ENCODE data around the gene RANBP3.

The RANBP3 gene

DNA sequence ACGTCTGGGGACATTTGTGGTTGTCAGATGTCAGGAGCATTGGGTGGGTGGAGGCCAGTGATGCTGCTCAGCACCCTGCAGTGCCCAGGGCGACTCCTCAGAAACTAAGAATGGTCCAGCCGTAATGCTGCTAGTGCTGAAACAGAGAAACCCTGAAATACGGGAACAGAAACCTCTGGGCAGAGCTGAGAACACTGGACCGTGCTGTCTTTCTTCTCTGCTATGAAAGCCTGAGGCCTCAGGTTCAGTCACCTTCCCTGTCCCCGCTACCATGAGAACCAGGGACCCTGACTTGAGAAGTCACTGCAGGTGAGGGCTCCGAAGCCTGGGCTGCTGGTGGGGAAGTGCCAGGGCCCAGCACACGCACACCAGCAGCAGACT, 50.5 kb downstream of the RANBP3 start:
- H3K9me3 ChIP-seq (ENCODE audit: low read length): no peaks in the 10 kb centered on the region
- no peaks in the 10 kb centered on the region for H3K27me3 ChIP-seq (ENCODE audit: insufficient read depth, low read length)
- H3K36me3 ChIP-seq (ENCODE audit: insufficient read depth, low read length): peaks cover 88% of the 10 kb centered on the region
- H2AFZ ChIP-seq (ENCODE audit: low read depth, low read length): no peak overlapping the region
- no peak overlapping the region for H3K4me3 ChIP-seq (ENCODE audit: low read length)
- H3K4me1 ChIP-seq (ENCODE audit: insufficient read depth, low read length): no peaks in the 10 kb centered on the region

DNA sequence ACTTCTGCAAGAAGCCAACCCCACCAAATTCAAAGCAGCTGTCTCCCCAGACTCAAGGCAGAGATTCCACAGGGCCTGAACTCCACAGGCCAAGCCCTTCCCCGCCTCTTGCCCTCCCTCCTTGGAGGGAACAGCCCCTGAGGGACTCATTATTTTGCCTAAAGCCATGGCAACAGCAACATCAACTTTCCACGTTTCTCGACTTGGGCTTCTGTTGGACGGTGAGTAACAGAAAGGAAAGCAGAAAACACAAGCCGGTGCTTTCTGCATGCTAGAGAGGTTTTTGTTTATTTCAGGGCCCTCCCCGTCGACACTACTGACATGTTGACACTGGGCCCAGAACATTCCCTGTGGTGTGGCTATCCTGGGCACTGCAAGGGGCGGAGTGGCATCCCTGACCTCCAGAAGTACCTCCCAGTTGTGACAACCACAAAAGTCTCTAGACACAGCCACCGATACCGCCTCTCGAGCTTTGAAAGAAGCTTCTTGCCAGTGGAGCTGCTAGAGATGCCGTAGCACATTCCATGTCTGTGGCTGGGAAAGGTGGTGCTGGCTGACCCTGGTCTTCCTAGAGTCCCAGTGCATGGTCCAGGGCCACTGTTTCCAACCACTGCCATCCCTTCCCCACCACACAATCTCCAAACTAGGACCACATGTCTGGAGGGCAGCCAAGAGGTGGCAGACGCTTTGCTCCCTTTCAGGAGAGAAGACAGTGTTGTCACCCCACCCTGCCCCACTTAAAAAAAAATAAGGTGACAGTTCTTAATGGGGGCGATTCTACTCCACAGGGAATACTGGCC, 51.1 kb downstream of the RANBP3 start:
- peaks cover 88% of the 10 kb centered on the region for H3K36me3 ChIP-seq (ENCODE audit: insufficient read depth, low read length)
- no peak overlapping the region for H2AFZ ChIP-seq (ENCODE audit: low read depth, low read length)
- no peak overlapping the region for H3K4me3 ChIP-seq (ENCODE audit: low read length)
- H3K27me3 ChIP-seq (ENCODE audit: insufficient read depth, low read length): no peaks in the 10 kb centered on the region
- H3K4me1 ChIP-seq (ENCODE audit: insufficient read depth, low read length): no peaks in the 10 kb centered on the region
- H3K9me3 ChIP-seq (ENCODE audit: low read length): no peaks in the 10 kb centered on the region

DNA sequence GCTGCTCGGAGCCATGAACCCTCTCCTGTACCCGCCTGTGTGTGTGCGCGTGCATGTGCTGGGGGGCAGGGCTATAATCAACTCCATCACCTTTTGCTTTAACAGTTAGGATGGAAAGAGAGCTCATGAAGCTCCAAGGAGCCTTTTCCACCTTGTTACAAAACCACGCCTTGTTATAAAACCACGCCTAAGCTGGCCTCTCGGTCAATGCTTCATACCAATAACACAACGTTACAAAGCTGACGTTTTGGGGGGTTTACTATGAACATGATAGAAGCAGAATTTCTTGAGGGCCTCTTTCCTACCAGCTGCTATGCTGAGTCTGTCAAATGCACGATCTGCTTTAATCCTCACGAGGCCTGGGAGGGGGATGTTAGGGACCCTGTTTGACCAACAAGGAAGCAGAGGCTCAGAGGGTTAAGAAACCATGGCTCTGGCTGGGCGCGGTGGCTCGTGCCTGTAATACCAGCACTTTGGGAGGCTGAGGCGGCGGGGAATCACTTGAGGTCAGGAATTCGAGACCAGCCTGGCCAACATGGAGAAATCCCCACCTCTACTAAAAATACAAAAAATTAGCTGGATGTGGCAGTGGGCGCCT, 52.0 kb downstream of the RANBP3 start:
- H3K9me3 ChIP-seq (ENCODE audit: low read length): no peaks in the 10 kb centered on the region
- H2AFZ ChIP-seq (ENCODE audit: low read depth, low read length): no peak overlapping the region
- H3K36me3 ChIP-seq (ENCODE audit: insufficient read depth, low read length): peaks cover 91% of the 10 kb centered on the region
- H3K27me3 ChIP-seq (ENCODE audit: insufficient read depth, low read length): no peaks in the 10 kb centered on the region
- H3K4me3 ChIP-seq (ENCODE audit: low read length): no peak overlapping the region
- H3K4me1 ChIP-seq (ENCODE audit: insufficient read depth, low read length): no peaks in the 10 kb centered on the region

DNA sequence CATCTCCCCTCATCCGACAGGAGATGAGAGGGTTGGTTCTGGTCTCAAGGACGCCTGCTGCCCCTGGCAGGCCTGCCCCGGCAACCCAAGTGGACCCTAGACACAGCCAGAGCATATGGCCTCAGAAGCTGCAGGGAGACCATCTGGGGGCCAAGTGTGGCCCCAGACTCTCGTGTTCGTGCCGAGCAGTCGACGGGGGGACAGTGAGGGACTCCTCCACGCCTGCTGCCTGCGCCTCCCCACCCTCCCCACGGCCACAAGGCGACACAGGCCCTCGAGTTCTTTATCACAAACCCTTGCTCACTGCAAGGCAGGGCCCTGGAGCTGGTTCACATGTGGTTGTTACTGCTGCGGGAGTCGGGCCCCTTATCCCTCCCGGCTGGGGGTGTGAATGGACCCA, 54.6 kb downstream of the RANBP3 start:
- Histone ChIP-seq H3K9me3 (ENCODE audit: low read length) (no peaks in the 10 kb centered on the region), H3K36me3 (ENCODE audit: insufficient read depth, low read length) (peaks cover 86% of the 10 kb centered on the region), H3K4me1 (ENCODE audit: insufficient read depth, low read length) (no peaks in the 10 kb centered on the region)

DNA sequence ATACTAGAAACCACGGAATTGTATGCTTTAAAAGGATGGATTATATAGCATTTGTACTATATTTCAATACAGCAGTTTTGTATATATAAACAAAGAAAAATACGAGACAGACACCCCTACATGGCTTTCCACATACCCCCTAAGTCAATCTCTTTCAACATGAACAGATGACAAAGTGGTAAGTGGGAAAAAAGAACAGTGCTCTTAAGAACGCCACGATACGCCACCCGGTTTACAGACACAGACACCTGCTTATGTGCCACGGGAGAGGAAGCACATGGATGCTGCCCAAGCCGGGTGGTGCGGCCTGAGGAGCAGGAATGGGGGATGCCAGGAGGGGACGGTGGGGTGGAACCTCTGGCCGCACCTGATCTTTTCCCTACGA, 55.8 kb downstream of the RANBP3 start:
- no peak overlapping the region for H3K4me3 ChIP-seq (ENCODE audit: low read length)
- H2AFZ ChIP-seq (ENCODE audit: low read depth, low read length): no peak overlapping the region
- no peaks in the 10 kb centered on the region for H3K9me3 ChIP-seq (ENCODE audit: low read length)
- no peaks in the 10 kb centered on the region for H3K27me3 ChIP-seq (ENCODE audit: insufficient read depth, low read length)
- H3K4me1 ChIP-seq (ENCODE audit: insufficient read depth, low read length): no peaks in the 10 kb centered on the region
- H3K36me3 ChIP-seq (ENCODE audit: insufficient read depth, low read length): peaks cover 85% of the 10 kb centered on the region

More for the DNA sequence above, 54.6 kb downstream of the RANBP3 start:
- no peak overlapping the region for H3K4me3 ChIP-seq (ENCODE audit: low read length)
- H2AFZ ChIP-seq (ENCODE audit: low read depth, low read length): no peak overlapping the region
- H3K27me3 ChIP-seq (ENCODE audit: insufficient read depth, low read length): no peaks in the 10 kb centered on the region

DNA sequence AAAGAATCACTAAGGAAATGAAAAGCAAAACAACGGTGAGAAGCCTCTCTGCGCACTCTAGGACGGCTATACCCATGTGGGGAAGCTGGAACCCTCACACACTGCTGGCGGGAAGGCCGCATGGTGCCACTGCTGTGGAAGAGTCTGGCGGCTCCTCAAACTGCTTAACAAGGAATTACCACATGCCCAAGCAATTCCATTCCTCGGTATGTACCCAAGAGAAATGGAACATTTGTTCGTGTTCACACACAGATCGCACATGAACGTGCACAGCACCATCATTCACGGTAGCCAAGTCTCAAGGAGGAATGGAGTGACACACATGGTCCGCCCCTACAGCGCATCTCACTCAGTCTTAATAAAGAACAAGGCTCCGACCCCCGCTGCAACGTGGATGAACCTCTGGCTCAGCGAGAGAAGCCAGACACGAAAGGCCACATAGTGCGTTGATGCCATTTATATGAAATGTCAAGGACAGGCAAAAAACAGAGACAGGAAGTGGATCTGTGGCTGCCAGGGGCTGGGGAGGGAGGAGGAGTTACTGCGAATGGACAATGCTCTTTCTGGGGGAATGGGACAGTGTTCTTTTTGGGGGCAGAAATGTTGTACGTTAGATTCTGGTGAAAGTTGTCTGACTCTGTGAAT, 56.3 kb downstream of the RANBP3 start:
- H3K4me1 ChIP-seq (ENCODE audit: insufficient read depth, low read length): no peaks in the 10 kb centered on the region
- H3K9me3 ChIP-seq (ENCODE audit: low read length): no peaks in the 10 kb centered on the region
- H3K36me3 ChIP-seq (ENCODE audit: insufficient read depth, low read length): peaks cover 84% of the 10 kb centered on the region
- no peaks in the 10 kb centered on the region for H3K27me3 ChIP-seq (ENCODE audit: insufficient read depth, low read length)
- H2AFZ ChIP-seq (ENCODE audit: low read depth, low read length): no peak overlapping the region
- H3K4me3 ChIP-seq (ENCODE audit: low read length): no peak overlapping the region

DNA sequence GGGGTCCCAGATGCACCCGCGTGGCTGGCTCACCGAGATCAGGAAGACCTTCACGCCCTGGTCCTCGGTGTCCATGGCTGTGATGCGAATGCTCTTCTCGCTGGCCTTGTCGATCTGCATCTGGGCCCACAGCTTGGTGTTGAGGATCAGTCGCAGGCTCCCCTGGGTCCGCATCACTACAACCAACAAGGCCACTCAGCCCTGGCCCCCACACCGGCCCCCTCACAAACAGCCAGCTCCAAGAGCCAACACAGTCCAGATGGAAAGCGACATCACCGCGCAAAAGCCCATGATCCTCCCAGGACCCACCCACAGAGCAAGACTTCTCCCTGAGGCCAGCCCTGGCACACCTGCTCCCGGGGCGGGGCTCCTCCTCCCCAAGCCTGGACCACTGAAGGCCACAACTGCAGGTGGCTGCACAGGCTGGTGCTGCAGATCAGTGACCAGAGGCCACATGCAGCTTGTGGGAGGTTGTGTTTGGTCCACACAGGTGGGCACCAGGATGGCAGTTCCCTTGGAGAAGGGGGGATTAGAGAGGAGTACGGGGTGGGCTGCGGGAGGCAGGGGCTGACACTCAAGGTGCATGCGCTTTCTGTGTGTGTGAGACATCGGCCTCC, 59.4 kb downstream of the RANBP3 start:
- H3K36me3 ChIP-seq (ENCODE audit: insufficient read depth, low read length): peaks cover 68% of the 10 kb centered on the region
- H2AFZ ChIP-seq (ENCODE audit: low read depth, low read length): no peak overlapping the region
- no peaks in the 10 kb centered on the region for H3K27me3 ChIP-seq (ENCODE audit: insufficient read depth, low read length)
- H3K4me1 ChIP-seq (ENCODE audit: insufficient read depth, low read length): no peaks in the 10 kb centered on the region
- no peaks in the 10 kb centered on the region for H3K9me3 ChIP-seq (ENCODE audit: low read length)
- H3K4me3 ChIP-seq (ENCODE audit: low read length): no peak overlapping the region

DNA sequence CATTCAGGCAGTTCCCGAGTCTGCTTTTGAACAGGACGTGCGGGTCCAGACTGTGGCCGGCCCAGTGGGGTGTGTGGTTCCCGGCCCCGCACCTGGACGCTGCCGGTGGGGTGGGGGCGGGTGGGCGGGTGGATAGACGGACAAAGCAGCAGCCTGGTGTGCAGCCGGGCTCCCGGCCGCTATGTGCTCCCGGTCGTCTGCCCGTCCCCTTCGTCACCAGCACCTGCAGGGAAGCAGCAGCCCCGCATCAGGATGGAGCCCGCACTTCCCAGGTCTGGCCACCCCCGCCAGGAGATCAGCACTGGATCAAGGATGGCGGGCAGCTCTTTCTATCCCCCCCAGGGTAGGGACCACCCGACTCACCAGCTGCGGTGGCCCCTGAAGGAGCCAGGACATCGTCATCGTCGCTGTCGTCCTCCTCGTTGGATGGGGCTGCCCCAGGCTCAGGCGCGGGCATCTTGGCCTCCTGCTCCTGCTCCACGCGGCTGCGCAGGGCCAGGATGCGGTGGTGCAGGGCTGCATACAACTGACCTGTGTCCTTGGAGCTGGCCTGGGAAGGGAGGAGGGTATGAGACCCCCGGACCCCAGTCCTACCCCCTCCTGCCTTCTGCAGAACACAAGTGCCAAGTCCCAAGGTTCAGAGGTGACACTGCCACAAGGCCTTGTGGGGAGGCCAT, 60.4 kb downstream of the RANBP3 start:
- Histone ChIP-seq H3K27me3 (ENCODE audit: insufficient read depth, low read length) (no peaks in the 10 kb centered on the region), H3K9me3 (ENCODE audit: low read length) (no peaks in the 10 kb centered on the region), H2AFZ (ENCODE audit: low read depth, low read length) (no peak overlapping the region), H3K4me1 (ENCODE audit: insufficient read depth, low read length) (no peaks in the 10 kb centered on the region), H3K4me3 (ENCODE audit: low read length) (no peak overlapping the region), H3K36me3 (ENCODE audit: insufficient read depth, low read length) (peaks cover 64% of the 10 kb centered on the region)

DNA sequence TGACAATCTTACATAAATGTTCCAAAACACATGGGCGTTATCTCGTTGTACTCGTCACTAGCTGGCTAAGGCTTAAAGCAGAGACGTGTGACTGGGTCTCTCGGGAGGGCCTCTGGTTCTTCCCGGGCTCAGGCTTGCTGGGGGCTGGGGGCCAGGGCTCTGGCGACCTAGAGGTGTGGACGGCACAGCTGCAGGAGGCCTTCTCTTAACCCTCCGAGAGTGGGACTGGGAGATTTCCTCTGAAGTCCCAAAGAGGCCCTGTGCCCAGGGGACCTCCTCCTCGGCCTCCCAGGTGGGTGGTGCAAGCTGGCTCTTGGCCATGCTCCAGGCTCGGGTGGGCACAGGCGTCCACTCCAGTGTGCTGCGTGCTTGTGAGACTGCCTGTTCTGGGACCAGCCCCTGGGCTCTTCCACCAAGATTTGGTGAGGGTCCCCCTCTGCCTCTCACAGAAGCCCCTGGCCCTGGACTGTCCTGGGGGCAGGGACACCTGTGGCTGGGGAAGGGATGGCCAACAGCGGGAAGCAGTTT, 61.7 kb downstream of the RANBP3 start:
- H2AFZ ChIP-seq (ENCODE audit: low read depth, low read length): no peak overlapping the region
- H3K4me3 ChIP-seq (ENCODE audit: low read length): no peak overlapping the region
- no peaks in the 10 kb centered on the region for H3K4me1 ChIP-seq (ENCODE audit: insufficient read depth, low read length)
- H3K27me3 ChIP-seq (ENCODE audit: insufficient read depth, low read length): no peaks in the 10 kb centered on the region
- H3K9me3 ChIP-seq (ENCODE audit: low read length): no peaks in the 10 kb centered on the region
- peaks cover 53% of the 10 kb centered on the region for H3K36me3 ChIP-seq (ENCODE audit: insufficient read depth, low read length)

DNA sequence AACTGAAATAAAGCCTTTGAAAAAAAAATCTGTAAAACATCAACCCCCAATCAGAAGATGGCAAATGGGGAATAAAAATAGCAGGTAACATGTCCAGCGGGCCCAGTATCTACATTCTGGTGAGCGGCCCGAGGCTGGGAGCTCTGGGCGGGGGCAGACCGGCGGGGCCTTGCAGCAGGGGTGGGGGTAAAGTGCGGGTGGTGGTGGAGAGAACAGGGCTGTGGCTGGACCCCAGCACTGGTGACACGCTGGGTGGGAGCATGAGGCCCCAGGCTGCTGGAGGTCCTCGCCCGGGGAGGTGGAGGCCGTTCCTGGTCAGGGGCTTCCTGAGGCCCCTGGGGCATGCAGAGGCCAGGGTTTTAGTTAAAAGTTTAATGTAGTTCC, 62.2 kb downstream of the RANBP3 start:
- H3K9me3 ChIP-seq (ENCODE audit: low read length): no peaks in the 10 kb centered on the region
- peaks cover 1% of the 10 kb centered on the region for H3K4me1 ChIP-seq (ENCODE audit: insufficient read depth, low read length)
- no peak overlapping the region for H2AFZ ChIP-seq (ENCODE audit: low read depth, low read length)
- no peaks in the 10 kb centered on the region for H3K27me3 ChIP-seq (ENCODE audit: insufficient read depth, low read length)
- no peak overlapping the region for H3K4me3 ChIP-seq (ENCODE audit: low read length)
- H3K36me3 ChIP-seq (ENCODE audit: insufficient read depth, low read length): peaks cover 48% of the 10 kb centered on the region

DNA sequence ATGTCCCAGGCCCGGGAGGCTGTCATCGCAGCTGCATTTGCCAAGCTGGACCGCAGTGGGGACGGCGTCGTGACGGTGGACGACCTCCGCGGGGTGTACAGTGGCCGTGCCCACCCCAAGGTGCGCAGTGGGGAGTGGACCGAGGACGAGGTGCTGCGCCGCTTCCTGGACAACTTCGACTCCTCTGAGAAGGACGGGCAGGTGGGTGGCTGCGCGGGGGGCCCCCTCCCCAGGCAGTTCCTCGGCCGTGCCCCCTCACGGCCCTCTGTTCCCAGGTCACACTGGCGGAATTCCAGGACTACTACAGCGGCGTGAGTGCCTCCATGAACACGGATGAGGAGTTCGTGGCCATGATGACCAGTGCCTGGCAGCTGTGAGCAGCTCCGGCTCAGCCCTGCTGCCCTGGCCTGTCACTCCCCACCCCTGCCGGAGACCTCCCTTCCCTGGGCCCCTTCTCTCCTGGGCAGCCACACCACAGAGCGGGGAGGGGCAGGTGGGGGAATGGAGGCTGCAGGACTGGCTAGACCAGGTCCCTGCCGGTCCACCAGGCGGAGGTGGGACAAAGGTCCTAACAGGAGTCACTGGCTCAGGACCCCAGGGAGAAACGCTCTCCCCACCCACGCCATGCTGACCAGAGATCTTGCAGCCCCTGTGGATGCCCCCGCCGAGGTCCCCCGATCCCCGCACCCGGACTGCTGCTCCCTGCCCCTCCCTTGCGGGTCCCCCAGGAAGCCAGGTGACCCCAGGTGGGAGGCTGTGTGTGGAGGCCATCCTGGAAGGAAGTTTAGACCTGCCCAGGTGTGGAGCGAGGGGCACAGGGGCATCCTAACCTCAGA, 62.8 kb downstream of the RANBP3 start:
- Histone ChIP-seq H3K9me3 (ENCODE audit: low read length) (no peaks in the 10 kb centered on the region), H2AFZ (ENCODE audit: low read depth, low read length) (no peak overlapping the region), H3K27me3 (ENCODE audit: insufficient read depth, low read length) (no peaks in the 10 kb centered on the region), H3K36me3 (ENCODE audit: insufficient read depth, low read length) (peaks cover 46% of the 10 kb centered on the region), H3K4me1 (ENCODE audit: insufficient read depth, low read length) (peaks cover 7% of the 10 kb centered on the region), H3K4me3 (ENCODE audit: low read length) (no peak overlapping the region)

DNA sequence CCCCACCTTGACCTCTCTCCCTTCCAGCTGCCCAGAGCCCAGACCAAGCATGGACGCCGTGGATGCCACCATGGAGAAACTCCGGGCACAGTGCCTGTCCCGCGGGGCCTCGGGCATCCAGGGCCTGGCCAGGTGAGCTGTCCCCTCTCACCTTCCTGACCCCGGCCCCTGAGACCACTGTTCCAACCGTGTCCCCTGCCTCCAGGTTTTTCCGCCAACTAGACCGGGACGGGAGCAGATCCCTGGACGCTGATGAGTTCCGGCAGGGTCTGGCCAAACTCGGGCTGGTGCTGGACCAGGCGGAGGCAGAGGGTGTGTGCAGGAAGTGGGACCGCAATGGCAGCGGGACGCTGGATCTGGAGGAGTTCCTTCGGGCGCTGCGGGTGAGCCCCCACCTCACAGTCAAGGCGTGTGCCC, 63.6 kb downstream of the RANBP3 start:
- no peak overlapping the region for H3K4me3 ChIP-seq (ENCODE audit: low read length)
- H3K36me3 ChIP-seq (ENCODE audit: insufficient read depth, low read length): peaks cover 40% of the 10 kb centered on the region
- H3K27me3 ChIP-seq (ENCODE audit: insufficient read depth, low read length): no peaks in the 10 kb centered on the region
- H2AFZ ChIP-seq (ENCODE audit: low read depth, low read length): no peak overlapping the region
- no peaks in the 10 kb centered on the region for H3K9me3 ChIP-seq (ENCODE audit: low read length)
- peaks cover 15% of the 10 kb centered on the region for H3K4me1 ChIP-seq (ENCODE audit: insufficient read depth, low read length)

All from neuron (in vitro differentiated cells).